Fibroblast of pulmonary artery (primary cell): ENCODE measurements around the gene CHRND.

Experiments
- DNase-seq: peaks from one replicate; pipeline ENCODE4 v3.0.0-alpha.2; 2010; ENCODE audit warnings: low read depth
- H3K4me3 ChIP-seq: replicated peaks from 2 replicates; pipeline ENCODE4 v1.5.1; 2011; ENCODE audit warnings: low read depth, mild to moderate bottlenecking, control low read depth, low read length, moderate library complexity
- TF ChIP-seq, protein P1 (sequence below): IDR thresholded peaks from 2 replicates; pipeline ENCODE4 v1.5.1; 2011; ENCODE audit warnings: mild to moderate bottlenecking, control low read depth, low read length, inconsistent platforms; ENCODE audit errors: missing control alignments

The CHRND gene

GRCh38 chr2:232577841-232578240 lies 51.9 kb downstream of the CHRND start:
- DNase-seq: no peak
- no peak overlapping the region for H3K4me3 ChIP-seq
- TF ChIP-seq, protein P1, sequence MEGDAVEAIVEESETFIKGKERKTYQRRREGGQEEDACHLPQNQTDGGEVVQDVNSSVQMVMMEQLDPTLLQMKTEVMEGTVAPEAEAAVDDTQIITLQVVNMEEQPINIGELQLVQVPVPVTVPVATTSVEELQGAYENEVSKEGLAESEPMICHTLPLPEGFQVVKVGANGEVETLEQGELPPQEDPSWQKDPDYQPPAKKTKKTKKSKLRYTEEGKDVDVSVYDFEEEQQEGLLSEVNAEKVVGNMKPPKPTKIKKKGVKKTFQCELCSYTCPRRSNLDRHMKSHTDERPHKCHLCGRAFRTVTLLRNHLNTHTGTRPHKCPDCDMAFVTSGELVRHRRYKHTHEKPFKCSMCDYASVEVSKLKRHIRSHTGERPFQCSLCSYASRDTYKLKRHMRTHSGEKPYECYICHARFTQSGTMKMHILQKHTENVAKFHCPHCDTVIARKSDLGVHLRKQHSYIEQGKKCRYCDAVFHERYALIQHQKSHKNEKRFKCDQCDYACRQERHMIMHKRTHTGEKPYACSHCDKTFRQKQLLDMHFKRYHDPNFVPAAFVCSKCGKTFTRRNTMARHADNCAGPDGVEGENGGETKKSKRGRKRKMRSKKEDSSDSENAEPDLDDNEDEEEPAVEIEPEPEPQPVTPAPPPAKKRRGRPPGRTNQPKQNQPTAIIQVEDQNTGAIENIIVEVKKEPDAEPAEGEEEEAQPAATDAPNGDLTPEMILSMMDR: no peak

- no peak for DNase-seq
- TF ChIP-seq, protein P1: no peak
- H3K4me3 ChIP-seq: no peak overlapping the region
These were observed 52.7 kb downstream of the CHRND start for GRCh38 chr2:232578626-232579025.

- TF ChIP-seq, protein P1: no peak
- no peak overlapping the region for H3K4me3 ChIP-seq
These were observed 54.7 kb downstream of the CHRND start for GRCh38 chr2:232580648-232580981.

DNA sequence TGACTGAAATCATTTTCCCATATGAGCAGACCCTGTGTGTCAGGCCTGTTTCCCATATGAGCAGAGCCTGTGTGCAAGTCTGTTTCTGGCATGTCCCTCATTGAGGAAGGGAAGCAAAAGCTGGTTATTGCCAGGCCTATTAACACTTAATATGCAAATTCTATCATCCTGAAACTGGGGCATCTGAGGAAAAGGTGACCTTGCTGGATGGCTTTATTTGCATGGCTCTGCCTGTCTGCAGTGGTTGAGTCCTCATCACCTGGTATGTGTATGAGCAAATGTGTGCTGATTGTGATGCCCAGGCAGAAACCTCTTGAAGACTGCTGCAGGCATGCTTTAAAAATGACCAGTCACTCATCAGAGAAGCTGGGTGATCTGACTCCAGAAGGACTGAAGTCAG lies 55.8 kb downstream of the CHRND start:
- no peak overlapping the region for H3K4me3 ChIP-seq
- TF ChIP-seq, protein P1: no peak
- no peak for DNase-seq

More at GRCh38 chr2:232580648-232580981, 54.7 kb downstream of the CHRND start:
- no peak for DNase-seq

DNA sequence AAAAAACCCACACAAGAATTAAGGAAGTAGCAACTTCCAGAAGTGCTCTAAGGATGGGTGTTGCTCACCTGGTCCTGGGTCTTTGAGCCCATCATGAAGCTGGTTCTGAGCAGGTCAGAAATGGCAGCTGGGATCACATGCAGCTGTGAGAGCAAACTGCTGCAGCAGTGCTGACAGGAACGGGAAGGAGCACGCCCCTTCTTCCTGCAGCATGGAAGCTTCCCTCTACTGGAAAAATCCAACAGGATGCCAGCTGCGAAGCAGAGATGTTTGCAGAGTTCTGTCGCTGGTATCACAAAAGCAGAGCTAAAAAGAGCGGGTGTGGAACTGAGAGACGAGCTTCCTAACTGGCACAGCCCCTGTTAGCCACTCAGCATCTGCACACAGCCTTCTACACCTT lies 58.3 kb downstream of the CHRND start:
- H3K4me3 ChIP-seq: no peak overlapping the region
- TF ChIP-seq, protein P1: no peak
- DNase-seq: no peak
